Testis (tissue), 2 donors: ENCODE results near the gene SPAG17.
A peak's percentile ranks its signal among the peaks of the same experiment; 100 is the strongest.

Source experiments
- CTCF ChIP-seq, 3 experiments: fragments of 450-650 bp in 2 of 3; fragments of 200-600 bp in 1 of 3; sonication (generic) in 1 of 3; IDR thresholded peaks; one replicate each; pipeline ENCODE4 v1.5.1; 2016 to 2019; ENCODE audit warnings: antibody characterized with exemption in 3 of 3, mild to moderate bottlenecking in 2 of 3, moderate library complexity in 1 of 3
- POLR2A ChIP-seq: fragments of 450-650 bp; IDR thresholded peaks from one replicate; pipeline ENCODE4 v1.6.1; 2017; ENCODE audit warnings: antibody characterized with exemption, mild to moderate bottlenecking, moderate library complexity

GRCh38 chr1:117929343-117930172, 255.5 kb downstream of the SPAG17 start, which contains the start of the genes GDAP2 and WDR3:
- TF ChIP-seq CTCF (IDR thresholded peaks at IDR 0.05): no peak
- peak; percentile 16 for TF ChIP-seq POLR2A
